Tibial nerve (tissue), 4 donors: ENCODE results near the gene PSMB11. TPM values are rescaled to one million over a fixed set of nuclear protein-coding genes. Genes with fewer than 3 reads are reported as not detected.

ENCODE experiments used
- DNase-seq, 2 donors: peaks; one replicate each; pipeline ENCODE4 v3.0.0-alpha.2; 2019; ENCODE audit warnings: low spot score in 2 of 2
- H3K27ac ChIP-seq, 4 donors: fragments of 200-600 bp; sonication (generic) in 3 of 4; one replicate each; pipeline ENCODE4 v1.5.1; 2017 to 2019; ENCODE audit warnings: mild to moderate bottlenecking in 1 of 4
- H3K27me3 ChIP-seq, 2 donors: fragments of 200-600 bp; sonication (generic) in 1 of 2; one replicate each; pipeline versions ENCODE4 v1.5.1 to v1.6.0; 2017 to 2019
- H3K36me3 ChIP-seq, 3 donors: fragments of 200-600 bp; sonication (generic); one replicate each; pipeline ENCODE4 v1.5.1; 2018 to 2019
- H3K4me1 ChIP-seq, 4 donors: fragments of 200-600 bp; sonication (generic) in 3 of 4; one replicate each; pipeline ENCODE4 v1.5.1; 2017 to 2019
- H3K4me3 ChIP-seq, 4 donors: fragments of 200-600 bp; sonication (generic) in 3 of 4; one replicate each; pipeline ENCODE4 v1.5.1; 2017 to 2019; ENCODE audit warnings: mild to moderate bottlenecking in 1 of 4, moderate library complexity in 1 of 4
- H3K9me3 ChIP-seq, 4 donors: fragments of 200-600 bp; sonication (generic) in 3 of 4; one replicate each; pipeline ENCODE4 v1.5.1; 2017 to 2019
- EP300 ChIP-seq, 2 donors: sonication (generic); formaldehyde crosslinking; IDR thresholded peaks; one replicate each; pipeline ENCODE4 v1.6.1; 2017; ENCODE audit warnings: antibody characterized with exemption in 2 of 2, mild to moderate bottlenecking in 1 of 2
- POLR2A ChIP-seq, 2 donors: fragments of 450-650 bp; IDR thresholded peaks; one replicate each; pipeline ENCODE4 v1.6.1; 2017; ENCODE audit warnings: antibody characterized with exemption in 2 of 2, mild to moderate bottlenecking in 2 of 2, moderate library complexity in 2 of 2
- WGBS, 2 donors: methylation state at CpG; one replicate each; pipeline ENCODE4 v1.1.5; 2018; 5-methylcytosine and 5-hydroxymethylcytosine counted together
- total RNA-seq, 4 donors: library from RNA; depleted of rRNA; stranded (reverse); fragments of >200 nt; gene quantifications; one replicate each; pipeline ENCODE4 v1.1.0, GENCODE V29; 2016
- TF ChIP-seq, protein P1 (sequence below), 5 experiments: fragments of 200-600 bp in 3 of 5; fragments of 450-650 bp in 2 of 5; sonication (generic) in 3 of 5; IDR thresholded peaks; one replicate each; pipeline ENCODE4 v1.5.1; 2016 to 2019; ENCODE audit warnings: antibody characterized with exemption in 5 of 5, mild to moderate bottlenecking in 3 of 5, moderate library complexity in 2 of 5

The PSMB11 gene
- total RNA-seq, 4 donors from 2014 or later = not detected

DNA sequence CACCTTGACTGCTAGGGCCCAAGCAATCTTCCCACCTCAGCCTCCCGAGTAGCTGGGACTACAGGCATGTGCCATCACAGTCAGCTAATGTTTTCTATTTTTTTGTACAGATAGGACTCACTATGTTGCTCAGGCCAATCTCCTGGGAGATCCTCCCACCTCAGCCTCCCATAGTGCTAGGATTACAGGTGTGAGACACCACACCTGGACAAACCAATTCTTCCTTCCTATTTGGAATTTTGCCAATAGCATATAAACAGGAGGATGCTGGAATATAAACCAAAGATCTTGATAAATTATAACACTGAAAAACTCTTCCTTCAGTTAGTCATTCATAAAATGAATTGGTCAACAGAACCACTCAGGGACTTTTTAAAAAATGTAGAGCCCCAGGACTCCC lies 44.6 kb downstream of the PSMB11 start:
- H3K27me3 ChIP-seq = no peaks in the 10 kb centered on the region
- 86 to 92% methylated on average over 1 of the region's 1 CpG for WGBS, 2 donors
- no peak for DNase-seq
- no peaks in the 10 kb centered on the region for H3K4me1 ChIP-seq
- H3K9me3 ChIP-seq = no peaks in the 10 kb centered on the region
- TF ChIP-seq EP300 (IDR thresholded peaks at IDR 0.05) (no peak), POLR2A (IDR thresholded peaks at IDR 0.05) (no peak)
- TF ChIP-seq, protein P1, sequence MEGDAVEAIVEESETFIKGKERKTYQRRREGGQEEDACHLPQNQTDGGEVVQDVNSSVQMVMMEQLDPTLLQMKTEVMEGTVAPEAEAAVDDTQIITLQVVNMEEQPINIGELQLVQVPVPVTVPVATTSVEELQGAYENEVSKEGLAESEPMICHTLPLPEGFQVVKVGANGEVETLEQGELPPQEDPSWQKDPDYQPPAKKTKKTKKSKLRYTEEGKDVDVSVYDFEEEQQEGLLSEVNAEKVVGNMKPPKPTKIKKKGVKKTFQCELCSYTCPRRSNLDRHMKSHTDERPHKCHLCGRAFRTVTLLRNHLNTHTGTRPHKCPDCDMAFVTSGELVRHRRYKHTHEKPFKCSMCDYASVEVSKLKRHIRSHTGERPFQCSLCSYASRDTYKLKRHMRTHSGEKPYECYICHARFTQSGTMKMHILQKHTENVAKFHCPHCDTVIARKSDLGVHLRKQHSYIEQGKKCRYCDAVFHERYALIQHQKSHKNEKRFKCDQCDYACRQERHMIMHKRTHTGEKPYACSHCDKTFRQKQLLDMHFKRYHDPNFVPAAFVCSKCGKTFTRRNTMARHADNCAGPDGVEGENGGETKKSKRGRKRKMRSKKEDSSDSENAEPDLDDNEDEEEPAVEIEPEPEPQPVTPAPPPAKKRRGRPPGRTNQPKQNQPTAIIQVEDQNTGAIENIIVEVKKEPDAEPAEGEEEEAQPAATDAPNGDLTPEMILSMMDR (IDR thresholded peaks at IDR 0.05) = no peak
- no peak overlapping the region for H3K4me3 ChIP-seq
- no peak overlapping the region for H3K27ac ChIP-seq
- peaks cover 0 to 99% (median 20%) of the 10 kb centered on the region in 3 donors for H3K36me3 ChIP-seq

- H3K4me1 ChIP-seq = peaks cover 0 to 25% (median 11%) of the 10 kb centered on the region in 4 donors
- peaks cover 3 to 80% (median 17%) of the 10 kb centered on the region in 3 donors for H3K36me3 ChIP-seq
- no peaks in the 10 kb centered on the region for H3K9me3 ChIP-seq
- DNase-seq = no peak
- H3K27ac ChIP-seq = no peak overlapping the region
- H3K4me3 ChIP-seq = no peak overlapping the region
- H3K27me3 ChIP-seq = no peaks in the 10 kb centered on the region
- 90 to 91% methylated on average over 12 of the region's 12 CpGs for WGBS, 2 donors
- TF ChIP-seq, protein P1 (IDR thresholded peaks at IDR 0.05) = no peak
- no peak for TF ChIP-seq POLR2A (IDR thresholded peaks at IDR 0.05)
- no peak for TF ChIP-seq EP300 (IDR thresholded peaks at IDR 0.05)
Observed at GRCh38 chr14:23089498-23090253, 47.7 kb downstream of the PSMB11 start.

DNA sequence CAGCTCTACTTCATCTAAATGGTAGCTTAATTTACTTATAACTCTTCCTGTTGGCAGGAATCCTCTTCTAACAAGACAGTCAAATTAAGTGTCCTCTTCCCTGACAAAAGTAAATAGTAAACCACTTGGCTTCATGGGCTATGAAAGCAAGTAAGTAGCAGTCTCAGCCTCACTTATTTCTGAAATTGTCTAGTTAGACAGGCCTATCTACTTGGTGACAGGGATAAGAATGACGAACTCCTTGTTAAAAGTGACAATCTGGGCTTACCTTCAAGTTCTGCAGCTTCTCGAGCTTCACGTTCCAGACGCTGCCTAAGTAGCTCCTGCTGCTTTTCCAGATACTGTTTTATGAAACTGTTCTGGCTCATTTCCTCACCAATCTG lies 48.2 kb downstream of the PSMB11 start:
- TF ChIP-seq POLR2A (IDR thresholded peaks at IDR 0.05) = no peak
- TF ChIP-seq, protein P1 (IDR thresholded peaks at IDR 0.05) = no peak
- no peak for TF ChIP-seq EP300 (IDR thresholded peaks at IDR 0.05)
- 70 to 78% methylated on average over 4 of the region's 4 CpGs for WGBS, 2 donors
- H3K4me1 ChIP-seq = peaks cover 0 to 25% (median 11%) of the 10 kb centered on the region in 4 donors
- DNase-seq = no peak
- peaks cover 3 to 74% (median 17%) of the 10 kb centered on the region in 3 donors for H3K36me3 ChIP-seq
- H3K4me3 ChIP-seq = no peak overlapping the region
- H3K27ac ChIP-seq = no peak overlapping the region
- no peaks in the 10 kb centered on the region for H3K9me3 ChIP-seq
- no peaks in the 10 kb centered on the region for H3K27me3 ChIP-seq

- Histone ChIP-seq H3K4me1 (peaks cover 0 to 27% (median 15%) of the 10 kb centered on the region in 4 donors), H3K27ac (no peak overlapping the region), H3K36me3 (peaks cover 3 to 61% (median 17%) of the 10 kb centered on the region in 3 donors), H3K9me3 (no peaks in the 10 kb centered on the region), H3K4me3 (no peak overlapping the region), H3K27me3 (no peaks in the 10 kb centered on the region)
- no peak for TF ChIP-seq POLR2A (IDR thresholded peaks at IDR 0.05)
- WGBS, 2 donors = 81 to 85% methylated on average over 12 of the region's 12 CpGs
- DNase-seq = no peak
Observed at GRCh38 chr14:23091294-23092225, 49.5 kb downstream of the PSMB11 start.

DNA sequence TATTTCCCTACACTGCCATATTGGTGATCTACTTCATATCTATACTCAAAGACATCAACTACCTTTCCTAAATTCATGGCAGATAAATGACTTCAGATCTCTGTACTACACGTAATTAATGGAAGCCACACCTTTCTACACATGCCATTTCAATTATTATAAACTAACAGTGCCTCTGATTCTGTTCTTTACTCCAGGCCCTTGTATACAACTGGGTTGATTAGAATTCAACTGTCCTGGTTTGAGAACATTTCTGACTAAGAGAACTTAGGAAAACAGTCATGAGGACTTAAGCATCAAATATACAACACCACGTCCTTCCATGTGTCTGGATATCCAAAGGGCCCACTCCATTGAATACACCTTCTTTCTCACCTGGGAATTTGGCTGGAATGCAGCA lies 51.1 kb downstream of the PSMB11 start:
- TF ChIP-seq, protein P1 (IDR thresholded peaks at IDR 0.05) = no peak
- TF ChIP-seq EP300 (IDR thresholded peaks at IDR 0.05) (no peak), POLR2A (IDR thresholded peaks at IDR 0.05) (no peak)
- no peak for DNase-seq
- H3K4me3 ChIP-seq = no peak overlapping the region

More for the DNA sequence above, 51.1 kb downstream of the PSMB11 start:
- 58 to 63% methylated on average over 2 of the region's 2 CpGs for WGBS, 2 donors
- Histone ChIP-seq H3K27me3 (no peaks in the 10 kb centered on the region), H3K36me3 (peaks cover 3 to 53% (median 17%) of the 10 kb centered on the region in 3 donors), H3K27ac (no peak overlapping the region), H3K4me1 (peaks cover 0 to 40% (median 24%) of the 10 kb centered on the region in 4 donors), H3K9me3 (no peaks in the 10 kb centered on the region)
